MCF 10A (cell line): ENCODE measurements around the gene JPH3. TPM values are rescaled to one million over a fixed set of nuclear protein-coding genes. Genes with fewer than 3 reads are reported as not detected.

Experiments
- BruUV-seq: library from RNA; stranded (reverse); fragments of 400-500 nt; replicated peaks from 2 replicates; lab custom pipeline; 2021; lab: Mats Ljungman, UMichigan
- CTCF ChIA-PET: fragments of 300-600 bp; sonication (Branson Sonifier 250); formaldehyde crosslinking; extraction: SDS; loops from one replicate; lab custom pipeline; 2021; ENCODE audit warnings: antibody characterized with exemption, inconsistent platforms; lab: Yijun Ruan, JAX
- POLR2A ChIA-PET: fragments of 300-600, 350-650 bp; sonication (Branson Sonifier 250); formaldehyde crosslinking; extraction: SDS; loops from one replicate; lab custom pipeline; 2020; ENCODE audit warnings: antibody characterized with exemption, inconsistent platforms; lab: Yijun Ruan, JAX
- DNase-seq: peaks from one replicate; pipeline ENCODE4 v3.0.0-alpha.2; 2018; ENCODE audit not compliant: unreplicated experiment
- H3K27ac Mint-ChIP-seq: one replicate; pipeline ENCODE4 v1.8.0; 2022; ENCODE audit warnings: mild to moderate bottlenecking, low read depth, mixed read lengths; ENCODE audit not compliant: unreplicated experiment
- H3K27me3 Mint-ChIP-seq: one replicate; pipeline ENCODE4 v1.8.0; 2022; ENCODE audit warnings: mixed read lengths; ENCODE audit not compliant: insufficient read depth, unreplicated experiment
- H3K36me3 Mint-ChIP-seq: one replicate; pipeline ENCODE4 v1.8.0; 2022; ENCODE audit warnings: mild to moderate bottlenecking, moderate library complexity, mixed read lengths; ENCODE audit not compliant: insufficient read depth, unreplicated experiment
- H3K4me1 Mint-ChIP-seq: one replicate; pipeline ENCODE4 v1.8.0; 2022; ENCODE audit warnings: mixed read lengths; ENCODE audit not compliant: insufficient read depth, unreplicated experiment
- H3K4me3 Mint-ChIP-seq: one replicate; pipeline ENCODE4 v1.8.0; 2022; ENCODE audit warnings: mild to moderate bottlenecking, moderate library complexity, mixed read lengths; ENCODE audit not compliant: unreplicated experiment
- H3K9me3 Mint-ChIP-seq: one replicate; pipeline ENCODE4 v1.8.0; 2022; ENCODE audit warnings: mixed read lengths; ENCODE audit not compliant: unreplicated experiment
- intact Hi-C: fragments of 100-400 bp; cut with micrococcal nuclease; formaldehyde crosslinking; loops from 2 replicates; pipeline ENCODE4 v1.14.1; 2022
- total RNA-seq: library from RNA; stranded (reverse); gene quantifications from 2 replicates; pipeline ENCODE4 v1.2.3, GENCODE V29; 2022
- TF ChIP-seq, protein P1 (sequence below): fragments of 200-600 bp; IDR thresholded peaks from one replicate; pipeline ENCODE4 v1.8.0; 2022; ENCODE audit warnings: antibody characterized with exemption, mild to moderate bottlenecking; ENCODE audit not compliant: unreplicated experiment

The JPH3 gene
- total RNA-seq, 1 experiment from 2014 or later: not detected

DNA sequence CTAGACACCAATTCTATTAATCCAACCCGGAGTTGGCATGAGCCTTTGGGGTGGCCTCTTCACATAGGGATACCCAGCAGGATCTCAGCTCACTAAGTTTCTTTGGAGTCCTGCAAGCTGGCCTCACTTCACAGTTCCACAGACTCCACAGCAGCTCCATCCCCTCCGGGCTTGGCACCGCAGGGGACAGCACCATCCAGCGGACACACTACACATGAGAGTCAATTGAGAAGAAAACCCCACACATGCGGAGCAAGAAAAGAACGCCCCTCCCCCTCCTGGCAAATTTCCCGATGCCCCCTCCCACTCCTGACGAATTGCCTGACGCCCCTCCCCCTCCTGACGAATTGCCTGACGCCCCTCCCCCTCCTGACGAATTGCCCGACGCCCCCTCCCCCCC, 132.3 kb downstream of the JPH3 start:
- no peaks in the 10 kb centered on the region for H3K4me1 Mint-ChIP-seq
- H3K27me3 Mint-ChIP-seq: no peaks in the 10 kb centered on the region
- H3K36me3 Mint-ChIP-seq: peaks cover 41% of the 10 kb centered on the region
- ChIA-PET POLR2A (no interaction called here), CTCF (interaction anchor here (0.8 kb wide), 1 partner anchor 34 kb away, joined by 3 read pairs; no protein-coding TSS in a partner anchor)
- H3K4me3 Mint-ChIP-seq: no peak overlapping the region
- no peak overlapping the region for H3K27ac Mint-ChIP-seq
- TF ChIP-seq, protein P1, sequence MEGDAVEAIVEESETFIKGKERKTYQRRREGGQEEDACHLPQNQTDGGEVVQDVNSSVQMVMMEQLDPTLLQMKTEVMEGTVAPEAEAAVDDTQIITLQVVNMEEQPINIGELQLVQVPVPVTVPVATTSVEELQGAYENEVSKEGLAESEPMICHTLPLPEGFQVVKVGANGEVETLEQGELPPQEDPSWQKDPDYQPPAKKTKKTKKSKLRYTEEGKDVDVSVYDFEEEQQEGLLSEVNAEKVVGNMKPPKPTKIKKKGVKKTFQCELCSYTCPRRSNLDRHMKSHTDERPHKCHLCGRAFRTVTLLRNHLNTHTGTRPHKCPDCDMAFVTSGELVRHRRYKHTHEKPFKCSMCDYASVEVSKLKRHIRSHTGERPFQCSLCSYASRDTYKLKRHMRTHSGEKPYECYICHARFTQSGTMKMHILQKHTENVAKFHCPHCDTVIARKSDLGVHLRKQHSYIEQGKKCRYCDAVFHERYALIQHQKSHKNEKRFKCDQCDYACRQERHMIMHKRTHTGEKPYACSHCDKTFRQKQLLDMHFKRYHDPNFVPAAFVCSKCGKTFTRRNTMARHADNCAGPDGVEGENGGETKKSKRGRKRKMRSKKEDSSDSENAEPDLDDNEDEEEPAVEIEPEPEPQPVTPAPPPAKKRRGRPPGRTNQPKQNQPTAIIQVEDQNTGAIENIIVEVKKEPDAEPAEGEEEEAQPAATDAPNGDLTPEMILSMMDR: no peak
- no peak for DNase-seq
- no TSS peak for BruUV-seq
- no peaks in the 10 kb centered on the region for H3K9me3 Mint-ChIP-seq
- intact Hi-C loops: no loop called here

DNA sequence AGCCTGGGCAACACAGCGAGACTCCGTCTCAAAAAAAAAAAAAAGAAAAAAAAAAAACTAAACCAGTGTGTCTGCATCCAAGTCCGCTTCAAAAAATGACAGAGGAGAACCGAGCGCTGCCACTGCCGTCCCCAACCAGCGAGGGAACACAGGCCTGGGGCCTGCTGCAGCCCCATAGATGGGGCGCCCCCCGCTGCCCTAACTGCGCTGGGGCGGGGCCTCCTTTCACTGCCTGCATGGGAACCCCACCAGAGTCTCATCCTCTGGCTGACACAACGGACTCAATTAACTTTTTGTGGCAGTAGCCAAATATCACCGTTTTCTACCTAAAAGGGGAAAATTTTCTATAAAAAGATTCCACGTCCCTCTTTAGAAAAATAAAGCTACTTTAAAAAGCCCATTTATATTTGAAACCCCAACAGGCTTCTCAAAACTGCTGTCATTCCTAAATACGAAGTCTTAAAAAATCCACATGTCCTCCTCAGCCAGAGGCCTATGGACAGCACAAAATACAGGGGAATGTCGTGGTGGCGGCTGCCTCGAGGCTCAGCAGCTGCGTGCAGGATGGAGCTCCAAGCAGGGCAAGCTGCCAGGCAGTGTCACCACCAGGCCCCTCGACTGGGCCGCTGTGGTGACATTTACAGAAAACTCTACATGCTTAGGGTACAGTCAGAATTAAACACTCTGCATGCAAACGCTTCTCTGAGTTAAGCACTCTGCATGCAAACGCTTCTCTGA, 133.1 kb downstream of the JPH3 start:
- H3K4me1 Mint-ChIP-seq: peaks cover under 1% of the 10 kb centered on the region
- H3K4me3 Mint-ChIP-seq: no peak overlapping the region
- H3K36me3 Mint-ChIP-seq: peaks cover 33% of the 10 kb centered on the region
- no peaks in the 10 kb centered on the region for H3K27me3 Mint-ChIP-seq
- H3K9me3 Mint-ChIP-seq: no peaks in the 10 kb centered on the region
- no TSS peak for BruUV-seq
- POLR2A ChIA-PET: no interaction called here
- TF ChIP-seq, protein P1: no peak
- CTCF ChIA-PET: interaction anchor here (1.0 kb wide), 1 partner anchor 34 kb away, joined by 3 read pairs; no protein-coding TSS in a partner anchor
- H3K27ac Mint-ChIP-seq: no peak overlapping the region
- no peak for DNase-seq
- intact Hi-C loops: no loop called here

DNA sequence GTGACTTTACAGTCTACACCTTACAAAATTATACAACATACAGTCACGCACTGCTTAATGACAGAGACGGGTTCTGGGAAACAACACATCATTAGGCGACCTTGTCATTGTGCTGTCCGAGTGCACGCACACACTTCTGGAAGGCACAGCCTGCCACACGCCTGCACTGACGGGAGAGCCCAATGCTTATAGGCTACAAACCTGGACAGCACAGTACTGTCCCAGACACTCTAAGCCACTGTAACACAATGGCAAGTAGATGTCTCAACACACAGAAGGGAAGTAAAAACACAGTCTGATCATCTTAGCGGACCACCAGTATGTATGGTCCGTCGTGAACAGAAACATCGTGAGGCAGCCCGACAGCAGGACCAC, 133.7 kb downstream of the JPH3 start:
- BruUV-seq: no TSS peak
- ChIA-PET POLR2A (no interaction called here), CTCF (interaction anchor here (1.0 kb wide), 1 partner anchor 33 kb away, joined by 3 read pairs; no protein-coding TSS in a partner anchor)
- H3K27me3 Mint-ChIP-seq: no peaks in the 10 kb centered on the region
- TF ChIP-seq, protein P1: no peak
- H3K4me1 Mint-ChIP-seq: peaks cover 6% of the 10 kb centered on the region
- intact Hi-C loops: no loop called here
- no peaks in the 10 kb centered on the region for H3K9me3 Mint-ChIP-seq
- no peak overlapping the region for H3K27ac Mint-ChIP-seq
- peaks cover 32% of the 10 kb centered on the region for H3K36me3 Mint-ChIP-seq
- H3K4me3 Mint-ChIP-seq: no peak overlapping the region
- no peak for DNase-seq

DNA sequence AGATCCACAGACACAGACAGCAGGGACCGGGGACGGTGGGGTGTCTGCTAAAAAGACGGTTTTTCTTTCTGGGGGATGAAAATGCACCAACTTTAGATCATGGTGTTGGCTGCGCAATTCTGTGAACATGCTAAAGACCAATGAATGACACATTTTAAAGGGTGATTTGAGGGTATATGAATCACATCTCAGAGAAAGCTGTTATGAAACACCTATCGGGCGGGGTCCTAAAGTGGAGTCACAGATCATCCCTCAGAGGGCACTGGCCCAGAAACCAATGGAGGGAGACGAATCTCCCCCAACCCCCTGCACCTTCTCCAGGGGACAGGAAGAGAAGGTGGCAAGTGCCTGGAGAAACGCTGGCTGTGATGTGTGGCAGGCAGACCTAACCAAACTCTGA, 137.5 kb downstream of the JPH3 start:
- Mint-ChIP-seq H3K27me3 (no peaks in the 10 kb centered on the region), H3K9me3 (no peaks in the 10 kb centered on the region), H3K4me3 (no peak overlapping the region), H3K4me1 (peaks cover 6% of the 10 kb centered on the region), H3K27ac (no peak overlapping the region), H3K36me3 (peaks cover 33% of the 10 kb centered on the region)
- peak; percentile 18 for DNase-seq
- TF ChIP-seq, protein P1: no peak
- intact Hi-C loops: no loop called here
- ChIA-PET CTCF (no interaction called here), POLR2A (interaction anchor here (0.9 kb wide), 1 partner anchor 26 kb away, joined by 4 read pairs; the partner anchor contains the start of gene KLHDC4)
- no TSS peak for BruUV-seq
